A375 (cell line): ENCODE data around the gene SACM1L. TPM values are rescaled to one million over a fixed set of nuclear protein-coding genes. Genes with fewer than 3 reads are reported as not detected.

ENCODE experiments used
- small RNA-seq: library from RNA; depleted of rRNA; stranded (forward); fragments of <200 nt; gene quantifications from one replicate; pipeline ENCODE3, GENCODE V24; 2014
- total RNA-seq: library from RNA; depleted of rRNA; stranded (reverse); fragments of >200 nt; shearing (Covaris generic); gene quantifications from 2 replicates; pipeline ENCODE4 v1.2.3, GENCODE V29; 2014; rRNA removed

SACM1L gene, protein sequence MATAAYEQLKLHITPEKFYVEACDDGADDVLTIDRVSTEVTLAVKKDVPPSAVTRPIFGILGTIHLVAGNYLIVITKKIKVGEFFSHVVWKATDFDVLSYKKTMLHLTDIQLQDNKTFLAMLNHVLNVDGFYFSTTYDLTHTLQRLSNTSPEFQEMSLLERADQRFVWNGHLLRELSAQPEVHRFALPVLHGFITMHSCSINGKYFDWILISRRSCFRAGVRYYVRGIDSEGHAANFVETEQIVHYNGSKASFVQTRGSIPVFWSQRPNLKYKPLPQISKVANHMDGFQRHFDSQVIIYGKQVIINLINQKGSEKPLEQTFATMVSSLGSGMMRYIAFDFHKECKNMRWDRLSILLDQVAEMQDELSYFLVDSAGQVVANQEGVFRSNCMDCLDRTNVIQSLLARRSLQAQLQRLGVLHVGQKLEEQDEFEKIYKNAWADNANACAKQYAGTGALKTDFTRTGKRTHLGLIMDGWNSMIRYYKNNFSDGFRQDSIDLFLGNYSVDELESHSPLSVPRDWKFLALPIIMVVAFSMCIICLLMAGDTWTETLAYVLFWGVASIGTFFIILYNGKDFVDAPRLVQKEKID
- 18.3 and 24.0 TPM in 2 replicates for total RNA-seq

DNA sequence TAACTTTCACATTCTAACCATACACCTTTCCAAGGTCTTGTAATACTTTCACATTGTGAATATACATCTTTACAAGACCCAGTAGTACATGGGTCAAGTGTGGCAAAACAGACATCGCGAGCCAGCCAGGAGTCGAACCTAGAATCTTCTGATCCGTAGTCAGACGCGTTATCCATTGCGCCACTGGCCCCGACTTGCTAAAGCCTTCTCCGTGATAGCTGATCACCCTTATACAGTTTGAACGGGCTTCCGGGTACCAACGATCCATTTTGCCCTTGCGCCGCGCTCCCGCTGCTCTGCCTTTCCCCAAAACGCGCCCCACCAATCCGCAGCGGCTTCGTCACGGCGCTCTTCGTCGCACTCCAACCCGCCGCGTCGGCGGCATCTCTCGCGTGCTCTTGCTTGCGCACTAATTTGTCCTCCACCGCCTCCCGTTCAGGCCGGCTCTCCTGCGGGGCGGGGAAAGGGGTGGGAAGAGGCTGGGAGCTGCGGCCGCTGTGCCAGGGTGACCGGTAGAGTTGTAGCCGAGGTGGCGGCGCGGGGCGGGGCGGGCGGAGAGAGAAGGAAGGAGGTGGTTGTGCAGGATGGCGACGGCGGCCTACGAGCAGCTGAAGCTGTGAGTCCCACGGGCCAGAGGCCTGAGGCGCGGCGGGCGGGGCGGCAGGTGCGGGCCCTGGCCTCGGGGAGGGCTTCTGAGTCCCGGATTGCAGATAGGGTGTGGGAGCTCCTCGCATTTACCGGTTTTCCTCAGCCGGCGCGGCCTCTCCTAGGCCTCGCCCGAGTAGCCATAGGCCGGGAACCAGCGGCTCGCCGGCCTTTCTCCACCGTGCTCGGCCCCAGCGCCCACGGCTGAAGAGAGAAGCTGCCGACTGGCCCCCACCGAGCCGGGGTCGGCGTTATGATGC, at the start of gene SACM1L:
Gene SACM1L (plus strand): TSS at position 515 of the 905 bp plus-strand sequence. CDS start 70 bp downstream, at position 585.

Small RNA genes lying within 50 kb of the gene (small RNA-seq; reads per million reads assigned to genes)
- gene RN7SL145P: not detected

Other genes with a start within 250 kb of the SACM1L start
- gene LIMD1, start 94.6 kb upstream of the SACM1L start, total RNA-seq: 12.0 and 17.1 TPM in 2 replicates
- gene SLC6A20, start 107.1 kb downstream of the SACM1L start, total RNA-seq: 0.30 and 0.66 TPM in 2 replicates
- 16.2 and 25.4 TPM in 2 replicates for gene LZTFL1, start 152.7 kb downstream of the SACM1L start, total RNA-seq
- gene CCR9, start 197.1 kb downstream of the SACM1L start, total RNA-seq: not detected in 2 replicates